GM12865 (cell line): ENCODE results near the gene MANSC4.

ENCODE experiments used
- DNase-seq: peaks from one replicate; pipeline ENCODE4 v3.0.0; 2010; ENCODE audit warnings: low read depth
- H3K4me3 ChIP-seq: 2 replicates; pipeline ENCODE4 v1.5.1; 2011; ENCODE audit warnings: mild to moderate bottlenecking, low read depth, low read length, control low read depth
- CTCF ChIP-seq: IDR thresholded peaks from 2 replicates; pipeline ENCODE4 v1.5.1; 2011; ENCODE audit warnings: low read length, control low read depth, low read depth, inconsistent platforms; ENCODE audit not compliant: insufficient read depth; ENCODE audit errors: missing control alignments

The MANSC4 gene

DNA sequence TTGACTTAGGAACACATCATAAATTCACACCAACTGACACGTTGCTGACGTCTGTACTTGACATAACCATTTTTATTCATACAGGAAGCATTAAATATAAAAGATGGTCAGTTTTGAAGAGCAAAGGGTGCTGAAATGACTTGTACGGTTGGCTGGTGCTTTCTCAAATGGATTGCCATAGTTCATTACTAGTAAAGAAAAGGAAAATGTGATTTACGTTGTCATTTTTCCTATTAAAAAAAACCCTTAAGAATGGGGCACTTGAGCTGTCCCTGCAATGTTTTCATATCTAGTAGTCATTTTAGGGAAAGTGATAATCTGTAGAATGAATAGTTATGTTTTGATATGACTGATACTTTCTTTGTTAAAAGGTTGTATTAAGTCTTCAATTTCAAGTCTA is 22.5 kb upstream of the MANSC4 start:
- DNase-seq = no peak
- TF ChIP-seq CTCF = no peak
- H3K4me3 ChIP-seq = no peak overlapping the region

GRCh38 chr12:27801630-27802029 is 21.6 kb upstream of the MANSC4 start:
- no peak overlapping the region for H3K4me3 ChIP-seq
- no peak for DNase-seq
- no peak for TF ChIP-seq CTCF

GRCh38 chr12:27800819-27801218 is 20.8 kb upstream of the MANSC4 start:
- no peak overlapping the region for H3K4me3 ChIP-seq
- no peak for TF ChIP-seq CTCF
- no peak for DNase-seq

- no peak for TF ChIP-seq CTCF
- H3K4me3 ChIP-seq = no peak overlapping the region
- no peak for DNase-seq
Observed at GRCh38 chr12:27797301-27798025, 17.4 kb upstream of the MANSC4 start.

DNA sequence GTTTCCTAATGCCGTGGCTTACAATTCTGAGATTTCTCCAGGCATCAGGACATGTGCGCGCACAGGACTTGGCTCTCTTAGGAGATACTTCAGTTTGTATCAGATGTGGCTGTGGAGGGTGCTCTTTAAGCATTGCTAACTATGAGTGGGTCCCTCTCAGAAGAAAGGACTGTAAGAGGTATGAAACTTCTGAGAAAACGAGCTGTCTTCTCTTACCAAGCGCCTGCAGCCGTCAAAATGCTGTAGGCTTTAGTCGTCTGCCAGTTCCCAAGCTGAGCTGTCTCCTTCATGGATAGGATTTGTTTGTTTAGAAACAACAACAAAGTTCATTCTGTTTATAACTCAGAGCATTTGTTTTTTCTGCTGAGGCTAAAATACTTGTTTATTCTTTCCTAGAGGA is 16.1 kb upstream of the MANSC4 start:
- no peak for TF ChIP-seq CTCF
- no peak overlapping the region for H3K4me3 ChIP-seq
- no peak for DNase-seq

- no peak overlapping the region for H3K4me3 ChIP-seq
- no peak for TF ChIP-seq CTCF
- DNase-seq = no peak
Observed at GRCh38 chr12:27794818-27795584, 15.0 kb upstream of the MANSC4 start.

- H3K4me3 ChIP-seq = no peak overlapping the region
- DNase-seq = no peak
- no peak for TF ChIP-seq CTCF
Observed at GRCh38 chr12:27790179-27790578, 10.1 kb upstream of the MANSC4 start.
